Ramos (cell line): ENCODE results near the gene TMEM150B.

ENCODE experiments used
- in situ Hi-C: fragments of 300-500 bp; cut with MboI; formaldehyde crosslinking; loops from one replicate; pipeline ENCODE4 v1.14.3; 2022; ENCODE audit warnings: low sequenced_read_pairs; ENCODE audit not compliant: unreplicated experiment

TMEM150B gene

DNA sequence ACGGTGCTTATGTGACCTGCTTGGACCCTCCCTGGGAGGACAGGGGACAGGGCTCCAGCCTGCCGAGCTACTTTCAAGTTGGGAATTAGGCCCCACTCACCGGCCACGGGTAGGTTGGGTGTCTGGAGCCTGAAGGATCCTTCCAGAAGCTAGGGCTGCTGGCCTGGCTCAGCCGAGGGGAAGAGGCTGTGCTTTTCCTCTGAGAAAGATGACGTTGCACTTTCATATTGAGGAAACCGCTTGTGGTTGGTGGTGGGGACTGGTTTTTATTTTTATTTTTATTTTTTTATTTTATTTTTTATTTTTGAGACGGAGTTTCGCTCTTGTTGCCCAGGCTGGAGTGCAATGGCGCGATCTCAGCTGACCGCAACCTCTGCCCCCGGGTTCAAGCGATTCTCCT is at the start of gene TMEM150B:
TMEM150B (minus strand) TSS at position 170 of the 400 bp plus-strand sequence. CDS start 4,305 bp downstream, outside the sequence.
- in situ Hi-C loops: no loop called here

DNA sequence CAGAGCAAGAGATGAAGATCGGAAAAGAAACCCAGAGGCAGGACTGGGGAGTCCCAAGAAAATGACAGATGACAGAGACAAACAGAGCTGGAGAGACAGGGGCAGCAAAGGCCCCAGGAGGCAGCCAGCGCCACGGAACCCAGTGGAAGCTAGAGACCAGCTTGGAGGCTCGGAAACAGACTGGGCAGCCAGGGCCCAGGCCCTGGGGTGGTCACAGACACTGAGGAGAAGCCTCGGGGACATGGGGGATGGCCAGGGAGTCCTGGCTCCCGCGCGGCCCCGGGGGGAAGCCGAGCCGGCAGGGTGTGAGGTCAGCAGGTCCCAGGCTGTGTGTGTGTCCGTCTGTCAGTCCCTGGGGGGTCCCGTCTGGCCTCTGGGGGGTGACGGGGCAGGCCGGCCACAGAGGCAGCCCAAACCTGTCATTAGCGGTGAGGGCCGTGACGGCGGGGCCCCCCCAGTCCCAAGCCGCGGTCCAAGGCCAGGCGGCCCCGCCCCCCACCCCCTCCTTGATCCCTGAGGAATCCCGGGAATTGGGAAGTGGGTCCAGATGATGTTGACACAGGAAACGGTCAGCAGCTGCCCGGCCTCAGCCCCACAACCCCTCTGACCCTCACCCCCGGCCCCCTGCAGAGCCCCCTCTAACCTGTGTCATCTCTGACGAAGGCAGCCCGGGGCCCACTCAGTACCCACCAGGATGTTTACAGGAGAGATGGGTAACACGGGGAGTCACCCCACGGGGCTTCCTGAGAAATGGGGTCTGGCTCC is 49.0 kb upstream of the TMEM150B start:
- in situ Hi-C loops: no loop called here

DNA sequence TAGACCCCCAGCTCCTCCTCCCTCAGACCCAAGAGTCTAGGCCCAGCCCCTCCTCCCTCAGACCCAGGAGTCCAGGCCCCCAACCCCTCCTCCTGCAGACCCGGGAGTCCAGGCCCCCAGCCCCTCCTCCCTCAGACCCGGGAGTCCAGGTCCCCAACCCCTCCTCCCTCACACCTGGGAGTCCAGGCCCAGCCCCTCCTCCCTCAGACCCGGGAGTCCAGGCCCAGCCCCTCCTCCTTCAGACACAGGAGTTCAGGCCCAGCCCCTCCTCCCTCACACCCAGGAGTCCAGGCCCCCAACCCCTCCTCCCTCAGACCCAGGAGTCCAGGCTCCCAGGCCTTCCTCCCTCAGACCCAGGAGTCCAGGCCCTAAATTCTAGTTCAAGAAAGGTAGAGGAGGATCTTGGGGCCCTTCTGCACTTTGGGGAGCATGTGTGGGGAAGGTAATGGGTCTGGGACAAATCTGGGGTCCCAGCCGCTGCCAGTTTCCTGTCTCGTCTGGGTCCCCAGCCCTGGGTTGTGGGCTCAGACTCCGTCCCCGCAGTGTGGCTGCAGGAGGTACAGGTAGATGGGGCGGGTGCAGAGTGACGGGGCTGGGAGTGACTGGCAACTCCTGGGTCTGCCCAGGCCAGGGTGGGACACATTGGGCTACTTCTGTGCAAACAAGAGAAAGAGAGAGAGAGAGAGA is 48.3 kb upstream of the TMEM150B start:
- in situ Hi-C loops: no loop called here

DNA sequence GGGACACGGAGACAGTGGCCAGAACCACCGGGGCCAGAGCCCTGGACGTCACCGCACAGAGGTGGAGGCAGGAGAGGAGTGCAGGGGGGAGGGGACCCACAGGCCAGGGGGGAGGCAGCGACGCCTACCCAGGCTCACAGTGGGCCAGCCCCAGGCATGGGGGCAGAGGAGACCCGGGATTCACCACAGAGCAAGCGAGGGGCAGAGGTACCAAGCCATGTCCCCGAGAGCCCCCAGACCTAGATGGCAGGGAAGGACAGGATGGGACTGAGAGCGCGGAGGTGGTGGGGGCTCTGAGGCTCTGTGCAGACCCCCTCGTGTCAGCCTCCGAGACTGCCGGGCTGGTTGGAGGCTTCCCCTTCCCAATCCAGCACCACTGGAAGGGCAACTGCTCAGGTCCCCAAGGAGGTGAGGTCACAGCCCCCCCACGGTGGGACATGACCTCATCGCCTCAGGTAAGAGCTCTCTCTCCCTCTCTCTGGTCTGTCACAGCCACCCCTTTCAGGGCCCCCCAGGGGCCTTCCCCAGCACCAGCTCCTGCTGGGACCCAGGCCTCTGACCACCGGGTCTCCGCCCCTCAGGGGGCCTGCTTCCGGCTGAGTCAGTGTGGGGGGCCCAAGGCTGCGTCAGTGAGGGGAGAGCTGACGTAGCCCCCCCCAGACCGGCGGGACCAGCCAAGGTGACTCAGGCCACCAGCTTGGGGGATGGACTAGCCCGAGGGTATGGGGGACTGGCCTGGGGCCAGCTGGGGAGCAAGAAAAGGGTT is 47.4 kb upstream of the TMEM150B start:
- in situ Hi-C loops: no loop called here

DNA sequence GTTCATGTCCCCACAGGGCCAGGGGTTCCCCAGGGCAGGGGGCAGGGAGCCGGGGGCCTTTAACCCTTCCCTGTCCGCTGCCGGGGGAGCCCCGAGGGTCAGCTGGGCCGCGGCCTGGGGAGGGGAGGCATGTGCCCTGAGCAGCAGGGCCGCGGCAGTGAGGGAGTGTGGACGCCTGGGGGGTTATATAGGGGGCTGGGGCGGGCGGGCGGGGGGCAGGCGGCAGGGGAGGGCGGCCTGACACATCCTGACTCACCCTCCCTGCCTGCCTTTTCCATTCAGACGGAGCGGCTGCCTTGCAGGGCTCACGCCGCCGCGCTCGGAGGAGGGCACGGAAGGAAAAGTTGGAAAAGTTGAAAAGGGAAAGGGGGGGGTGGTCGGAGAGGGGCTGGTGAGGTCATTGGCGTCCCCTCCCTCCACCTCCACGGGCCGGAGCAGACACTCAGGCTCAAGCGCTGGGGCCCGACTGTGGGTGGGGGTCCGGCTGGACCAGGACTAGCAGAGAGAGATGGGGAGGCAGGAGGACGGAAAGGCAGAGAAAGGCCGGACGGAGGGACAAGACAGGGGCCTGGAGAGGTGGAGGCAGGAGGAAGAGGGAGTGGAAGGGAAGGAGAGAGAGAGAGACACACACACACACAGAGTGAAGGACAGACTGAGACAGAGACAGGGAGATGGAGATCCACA is 45.3 kb upstream of the TMEM150B start, which contains the start of gene IL11:
IL11 (minus strand) TSS at position 159 of the 684 bp plus-strand sequence; CDS start at position 6, 153 bp downstream.
- in situ Hi-C loops: no loop called here

DNA sequence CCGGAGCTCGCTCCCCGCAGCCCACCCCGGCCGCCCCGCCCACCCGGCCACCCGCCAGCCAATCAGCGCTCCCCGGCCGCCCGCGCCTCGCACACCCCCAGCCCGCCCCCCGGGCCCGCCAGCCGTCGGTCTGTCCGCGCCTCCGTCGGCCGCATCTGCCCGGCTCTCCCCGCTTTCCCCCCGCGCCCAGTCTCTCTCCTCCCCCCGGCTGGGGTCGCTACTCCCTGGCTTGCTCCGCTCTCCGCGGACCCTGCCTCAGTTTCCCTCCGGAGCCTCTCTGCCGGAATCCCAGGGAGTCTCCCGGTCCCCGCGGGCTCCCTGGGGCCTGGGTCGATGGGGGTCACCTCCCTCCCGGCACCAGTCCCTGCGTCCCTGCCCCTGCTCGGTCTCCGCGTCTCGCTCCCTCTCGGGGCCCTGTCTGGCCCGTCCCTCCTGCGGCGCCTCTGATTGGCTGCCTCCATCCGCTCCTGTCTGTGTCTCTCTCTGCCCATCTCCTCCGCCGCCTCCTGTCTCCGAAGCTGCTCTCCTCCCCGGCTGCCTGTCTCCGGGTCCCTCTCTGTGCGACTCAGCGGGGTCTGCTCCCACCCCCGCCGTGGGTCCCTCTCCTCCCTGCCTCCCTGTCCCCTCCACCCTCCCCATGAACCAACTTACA is 44.6 kb upstream of the TMEM150B start:
- in situ Hi-C loops: no loop called here

DNA sequence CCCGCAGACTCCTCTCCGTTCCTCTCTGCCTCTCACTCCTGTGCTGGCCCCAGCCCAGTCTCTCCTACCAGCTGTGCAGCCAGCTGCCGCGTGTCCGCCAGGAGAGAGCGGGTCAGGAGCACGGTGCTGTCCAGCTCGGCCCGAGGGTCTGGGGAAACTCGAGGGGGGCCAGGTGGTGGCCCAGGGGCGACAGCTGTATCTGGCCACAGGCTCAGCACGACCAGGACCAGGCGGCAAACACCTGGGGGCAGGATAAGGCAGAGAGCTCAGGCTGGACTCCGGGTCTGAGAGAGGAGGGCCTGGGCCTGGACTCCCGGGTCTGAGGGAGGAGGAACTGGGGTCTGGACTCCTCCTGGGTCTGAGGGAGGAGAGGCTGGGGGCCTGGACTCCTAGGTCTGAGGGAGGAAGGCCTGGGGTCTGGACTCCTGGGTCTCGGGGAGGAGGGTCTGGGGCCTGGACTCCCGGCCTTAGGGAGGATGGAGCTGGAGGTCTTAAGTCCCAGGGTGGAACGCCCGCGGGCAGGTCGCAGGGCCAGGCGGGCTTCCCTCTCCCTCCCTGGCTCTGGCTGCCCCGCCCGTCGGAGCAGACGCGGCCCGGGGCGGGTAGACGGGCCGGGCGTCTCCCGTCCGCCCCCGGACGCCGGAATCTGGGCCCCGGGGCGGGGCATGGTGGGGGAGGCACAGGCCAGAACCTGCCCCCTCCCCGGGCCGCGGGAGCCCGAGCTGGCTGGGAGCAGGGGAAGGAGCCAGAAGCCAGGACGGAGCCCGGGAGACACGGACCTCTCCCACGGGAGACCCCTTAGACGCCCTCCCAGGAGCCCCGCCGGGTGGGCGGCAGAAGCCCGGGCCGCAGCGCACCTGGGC is 43.8 kb upstream of the TMEM150B start:
- in situ Hi-C loops: no loop called here

DNA sequence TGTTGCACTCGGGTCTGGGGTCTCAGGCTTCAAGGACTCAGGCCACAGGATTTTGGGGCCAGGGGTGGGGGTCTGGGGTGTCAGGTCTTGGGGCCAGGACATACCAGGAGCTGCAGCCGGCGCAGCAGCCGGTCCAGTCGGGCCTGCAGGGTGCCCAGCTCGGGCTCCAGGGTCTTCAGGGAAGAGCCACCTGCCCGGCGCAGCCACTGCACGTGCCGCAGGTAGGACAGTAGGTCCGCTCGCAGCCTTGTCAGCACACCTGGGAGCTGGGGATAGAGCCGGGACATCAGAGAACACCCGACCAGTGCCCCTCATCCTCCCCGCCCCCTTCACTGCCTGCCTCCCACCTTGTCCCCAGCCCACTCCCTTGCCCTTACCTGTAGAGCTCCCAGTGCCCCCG is 43.0 kb upstream of the TMEM150B start:
- in situ Hi-C loops: no loop called here

GRCh38 chr19:55366790-55367189 is 41.6 kb upstream of the TMEM150B start:
- in situ Hi-C loops: no loop called here

GRCh38 chr19:55365964-55366363 is 40.8 kb upstream of the TMEM150B start:
- in situ Hi-C loops: no loop called here

GRCh38 chr19:55365245-55365644 is 40.1 kb upstream of the TMEM150B start:
- in situ Hi-C loops: no loop called here

GRCh38 chr19:55362990-55363716 is 38.0 kb upstream of the TMEM150B start, which contains the start of gene GARIN5B:
Gene GARIN5B (minus strand): TSS chr19:55363260. CDS start chr19:55363066, 194 bp downstream.
- in situ Hi-C loops: no loop called here

DNA sequence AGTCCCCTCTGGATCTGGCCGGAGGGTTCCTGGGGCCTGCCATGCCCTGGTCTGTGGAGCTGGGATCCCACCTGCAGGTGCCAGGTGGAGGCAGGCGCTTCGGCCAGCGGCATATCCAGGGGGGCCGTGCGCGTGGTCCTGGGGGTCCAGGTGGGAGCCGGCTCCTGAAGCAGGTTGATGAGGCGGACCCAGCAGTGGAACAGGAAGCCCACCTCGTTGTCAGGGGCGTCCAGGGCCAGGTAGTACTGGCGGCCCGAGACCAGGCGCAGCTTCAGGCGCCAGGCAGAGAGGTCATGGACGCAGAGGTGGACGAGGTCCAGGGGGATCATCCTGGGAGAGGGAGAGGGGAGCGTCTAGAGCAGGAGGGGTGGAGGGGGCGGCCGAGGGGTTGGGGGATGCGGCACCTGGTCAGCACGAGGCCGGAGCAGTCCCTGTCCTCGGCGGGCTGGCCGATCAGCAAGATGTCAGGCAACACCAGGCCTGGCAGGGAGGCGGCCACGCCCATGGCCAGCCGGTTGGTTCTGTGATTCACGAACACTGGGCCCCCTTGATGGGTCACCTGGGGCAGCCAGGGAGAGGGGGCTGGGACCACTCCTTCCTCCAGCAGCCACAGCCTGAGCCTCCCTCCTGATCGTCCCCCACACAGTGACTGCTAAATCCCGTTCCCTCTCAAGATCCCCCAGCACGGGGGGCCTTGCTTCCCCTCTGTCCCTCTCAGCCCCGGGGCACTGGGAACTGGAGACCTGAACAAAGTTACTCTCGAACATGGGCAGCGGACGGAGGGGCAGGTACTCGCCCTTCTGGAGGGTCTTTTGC is 37.2 kb upstream of the TMEM150B start:
- in situ Hi-C loops: no loop called here

- in situ Hi-C loops: no loop called here
These were observed 35.8 kb upstream of the TMEM150B start for GRCh38 chr19:55360902-55361301.

DNA sequence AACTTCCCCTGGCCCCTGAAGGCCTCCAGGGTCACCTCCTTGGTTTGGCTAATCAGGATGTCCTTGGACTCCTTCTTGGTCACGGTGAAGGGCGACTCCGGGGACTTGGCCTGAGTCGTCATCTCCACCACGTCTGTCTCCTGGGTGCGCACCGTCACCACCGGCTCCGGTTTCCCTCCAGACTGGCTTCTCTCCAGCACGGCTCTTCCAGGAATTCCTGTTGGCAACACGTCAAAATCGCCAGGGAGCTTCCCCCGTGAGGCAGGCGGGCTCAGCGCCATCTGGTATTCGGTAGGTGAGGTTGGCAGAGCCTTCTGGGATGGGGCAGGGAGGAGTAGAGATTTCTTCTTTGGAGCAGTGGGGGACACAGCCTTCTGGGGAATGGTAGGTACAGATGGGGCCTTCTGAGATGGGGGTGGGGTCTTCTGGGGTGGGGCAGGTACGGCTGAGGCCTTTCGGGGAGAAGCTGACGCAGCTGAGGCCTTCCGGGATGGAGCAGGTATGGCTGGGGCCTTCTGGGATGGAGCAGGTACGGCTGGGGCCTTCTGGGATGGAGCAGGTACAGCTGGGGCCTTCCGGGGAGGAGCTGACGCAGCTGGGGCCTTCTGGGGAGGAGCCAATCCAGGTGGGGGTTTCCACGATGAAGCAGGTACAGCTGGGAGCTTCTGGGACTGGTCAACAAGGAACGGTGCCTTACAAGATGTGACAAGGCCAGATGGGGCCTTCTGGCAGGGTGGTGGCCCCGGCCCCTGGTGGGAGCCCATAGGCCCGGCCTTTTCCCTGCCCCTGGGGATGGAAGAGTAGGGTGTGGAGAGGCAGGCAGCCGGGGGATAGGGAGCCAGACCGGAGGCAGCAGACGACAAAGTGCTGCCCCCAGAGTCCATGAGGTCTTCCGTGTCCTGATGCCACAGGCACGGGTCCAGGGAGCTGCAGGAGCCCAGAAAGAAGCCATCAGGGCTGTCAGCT is 34.1 kb upstream of the TMEM150B start:
- in situ Hi-C loops: no loop called here

DNA sequence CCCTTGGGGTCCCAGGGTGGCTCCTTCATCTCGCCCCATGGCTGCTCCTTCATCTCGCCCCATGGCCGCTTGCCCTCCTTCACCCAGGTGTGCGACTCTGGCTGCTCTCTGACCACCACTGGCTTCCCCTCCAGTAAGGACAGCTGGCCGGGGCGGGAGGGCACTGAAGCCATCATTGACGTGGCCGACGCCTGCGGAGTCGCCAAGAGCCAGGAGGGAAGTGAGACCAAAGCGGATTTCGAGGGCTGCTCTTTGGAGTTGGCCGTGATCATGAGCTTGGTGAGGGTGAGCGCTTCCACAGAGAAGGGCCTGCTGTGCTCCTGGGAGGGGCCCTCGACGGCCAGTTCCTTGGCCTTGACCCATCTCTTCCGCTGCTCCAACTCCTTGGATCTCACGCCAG is 33.4 kb upstream of the TMEM150B start:
- in situ Hi-C loops: no loop called here
